HL-60 (cell line): ENCODE data around the gene PERM1.

ENCODE experiments used
- GABPA ChIP-seq: IDR thresholded peaks from 2 replicates; pipeline ENCODE4 v1.6.1; 2012; ENCODE audit warnings: low read depth
- POLR2AphosphoS5 ChIP-seq: IDR thresholded peaks from 2 replicates; pipeline ENCODE4 v1.6.1; 2012; ENCODE audit warnings: low read depth
- TF ChIP-seq, protein P1 (sequence below): IDR thresholded peaks from one replicate; pipeline ENCODE4 v1.5.1; 2011; ENCODE audit warnings: low read length, control low read depth, inconsistent platforms; ENCODE audit not compliant: insufficient read depth

DNA sequence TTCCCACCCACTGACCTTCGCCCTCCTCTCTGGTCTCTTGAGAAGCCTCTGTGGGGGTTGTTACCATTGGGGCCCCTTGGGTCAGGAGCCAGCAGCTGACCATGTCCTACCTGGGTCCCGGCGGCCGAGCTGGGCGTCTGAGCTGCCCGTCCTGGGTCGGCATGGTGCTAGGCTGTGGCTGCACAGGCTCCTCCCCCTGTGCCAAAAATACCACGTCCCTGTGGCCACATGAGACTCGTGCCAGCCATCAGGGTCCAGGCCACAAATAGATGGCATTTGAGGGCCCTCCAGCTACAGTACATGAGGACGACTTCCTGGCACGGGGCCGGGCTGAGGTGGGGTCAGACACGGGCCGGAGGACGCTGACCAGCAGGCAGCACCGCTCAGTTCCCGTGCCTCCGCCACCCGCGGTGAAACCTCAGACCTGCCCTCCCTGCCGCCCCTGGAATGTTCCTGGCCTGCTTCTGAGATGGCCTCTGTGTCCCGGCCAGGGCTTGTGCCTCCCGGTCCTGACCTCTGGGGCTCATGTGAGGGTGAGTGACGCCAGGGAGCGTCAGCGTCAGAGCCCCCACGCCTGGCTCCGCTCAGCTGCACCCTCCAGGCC is at the start of gene PERM1:
- TF ChIP-seq GABPA (no peak), POLR2AphosphoS5 (no peak)
- TF ChIP-seq, protein P1, sequence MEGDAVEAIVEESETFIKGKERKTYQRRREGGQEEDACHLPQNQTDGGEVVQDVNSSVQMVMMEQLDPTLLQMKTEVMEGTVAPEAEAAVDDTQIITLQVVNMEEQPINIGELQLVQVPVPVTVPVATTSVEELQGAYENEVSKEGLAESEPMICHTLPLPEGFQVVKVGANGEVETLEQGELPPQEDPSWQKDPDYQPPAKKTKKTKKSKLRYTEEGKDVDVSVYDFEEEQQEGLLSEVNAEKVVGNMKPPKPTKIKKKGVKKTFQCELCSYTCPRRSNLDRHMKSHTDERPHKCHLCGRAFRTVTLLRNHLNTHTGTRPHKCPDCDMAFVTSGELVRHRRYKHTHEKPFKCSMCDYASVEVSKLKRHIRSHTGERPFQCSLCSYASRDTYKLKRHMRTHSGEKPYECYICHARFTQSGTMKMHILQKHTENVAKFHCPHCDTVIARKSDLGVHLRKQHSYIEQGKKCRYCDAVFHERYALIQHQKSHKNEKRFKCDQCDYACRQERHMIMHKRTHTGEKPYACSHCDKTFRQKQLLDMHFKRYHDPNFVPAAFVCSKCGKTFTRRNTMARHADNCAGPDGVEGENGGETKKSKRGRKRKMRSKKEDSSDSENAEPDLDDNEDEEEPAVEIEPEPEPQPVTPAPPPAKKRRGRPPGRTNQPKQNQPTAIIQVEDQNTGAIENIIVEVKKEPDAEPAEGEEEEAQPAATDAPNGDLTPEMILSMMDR = no peak
